Endothelial cell of umbilical vein (primary cell): ENCODE data around the gene KHDC1. TPM values are rescaled to one million over a fixed set of nuclear protein-coding genes. Genes with fewer than 3 reads are reported as not detected.
A peak's percentile ranks its signal among the peaks of the same experiment; 100 is the strongest.
"Not testable (repeated sequence)": the region's sequence is repeated elsewhere in the genome, so short reads cannot be mapped to it uniquely, and the experiment has no call there.

ENCODE experiments used
- BruUV-seq: library from RNA; stranded (reverse); fragments of 400-500 nt; replicated peaks from 2 replicates; lab custom pipeline; 2021; lab: Mats Ljungman, UMichigan
- CTCF ChIA-PET: fragments of 300-600, 350-600 bp; sonication (Branson Sonifier 250); formaldehyde crosslinking; loops from one replicate; lab custom pipeline; 2021; ENCODE audit warnings: antibody characterized with exemption, inconsistent platforms; lab: Charles Lee
- POLR2A ChIA-PET: fragments of 300-600, 350-600 bp; sonication (Branson Sonifier 250); formaldehyde crosslinking; loops from one replicate; lab custom pipeline; 2021; ENCODE audit warnings: antibody characterized with exemption, inconsistent platforms; lab: Charles Lee
- DNase-seq: peaks from one replicate; pipeline ENCODE4 v3.0.0-alpha.2; 2011; ENCODE audit warnings: low read depth, low spot score
- FAIRE-seq: peaks from 2 replicates; lab custom pipeline; 2011; peaks lifted over from hg19 to GRCh38; lab: Jason Lieb, UNC
- H2AFZ ChIP-seq: 2 replicates; pipeline ENCODE4 v1.6.0; 2012; ENCODE audit warnings: low read depth, low read length, control low read depth, inconsistent platforms
- H3K27ac ChIP-seq: 2 replicates; pipeline ENCODE4 v1.5.1; 2011; ENCODE audit warnings: low read depth, mild to moderate bottlenecking, control low read depth, low read length, moderate library complexity; ENCODE audit not compliant: insufficient read depth
- H3K27me3 ChIP-seq, 2 experiments: 2 replicates each; pipeline versions ENCODE4 v1.6.0 to v1.6.1; 2011; ENCODE audit warnings: low read length in 2 of 2, mixed read lengths in 1 of 2; ENCODE audit not compliant: control insufficient read depth in 2 of 2, insufficient read depth in 2 of 2
- H3K36me3 ChIP-seq, 2 experiments: 2 replicates in 1 of 2; 3 replicates in 1 of 2; pipeline ENCODE4 v1.5.1; 2011; ENCODE audit warnings: low read length in 2 of 2, mild to moderate bottlenecking in 1 of 2, moderate library complexity in 1 of 2; ENCODE audit not compliant: control insufficient read depth in 2 of 2, insufficient read depth in 2 of 2; ENCODE audit errors: extremely low read depth in 1 of 2
- H3K4me1 ChIP-seq: 3 replicates; pipeline ENCODE4 v1.5.1; 2011; ENCODE audit warnings: mild to moderate bottlenecking, low read length; ENCODE audit not compliant: control insufficient read depth, insufficient read depth; ENCODE audit errors: extremely low read depth
- H3K4me2 ChIP-seq: 2 replicates; pipeline ENCODE4 v1.6.1; 2011; ENCODE audit warnings: low read length, control low read depth, mixed read lengths; ENCODE audit not compliant: insufficient read depth
- H3K4me3 ChIP-seq, 3 experiments: fragments of 200-600 bp in 1 of 3; sonication (generic), shearing (Covaris generic) in 1 of 3; replicated peaks in 1 of 3; 2 replicates each; pipeline ENCODE4 v1.5.1; 2011 to 2016; ENCODE audit warnings: control low read depth in 3 of 3, low read length in 3 of 3, mild to moderate bottlenecking in 2 of 3, inconsistent platforms in 1 of 3, low read depth in 1 of 3, moderate library complexity in 1 of 3; ENCODE audit not compliant: insufficient read depth in 1 of 3
- H3K79me2 ChIP-seq: 2 replicates; pipeline ENCODE4 v1.6.0; 2012; ENCODE audit warnings: low read length, inconsistent platforms; ENCODE audit not compliant: control insufficient read depth, insufficient read depth
- H3K9ac ChIP-seq: replicated peaks from 2 replicates; pipeline ENCODE3; 2011; ENCODE audit warnings: low read length, control low read depth; ENCODE audit not compliant: insufficient read depth; ENCODE audit errors: extremely low read depth
- H3K9me1 ChIP-seq: replicated peaks from 3 replicates; pipeline ENCODE4 v1.6.0; 2011; ENCODE audit warnings: mild to moderate bottlenecking, low read length; ENCODE audit not compliant: control insufficient read depth, insufficient read depth; ENCODE audit errors: extremely low read depth
- H3K9me3 ChIP-seq: replicated peaks from 2 replicates; pipeline ENCODE4 v1.5.1; 2012; ENCODE audit warnings: low read length, inconsistent platforms; ENCODE audit not compliant: control insufficient read depth, insufficient read depth
- H4K20me1 ChIP-seq: replicated peaks from 2 replicates; pipeline ENCODE3; 2011; ENCODE audit warnings: mild to moderate bottlenecking, low read length; ENCODE audit not compliant: control insufficient read depth, insufficient read depth; ENCODE audit errors: extremely low read depth
- EZH2 ChIP-seq: IDR thresholded peaks from 2 replicates; pipeline ENCODE4 v1.6.1; 2012; ENCODE audit warnings: borderline replicate concordance, low read depth, mild to moderate bottlenecking, moderate library complexity, low read length, inconsistent platforms; ENCODE audit not compliant: severe bottlenecking
- FOS ChIP-seq: IDR thresholded peaks from 2 replicates; pipeline ENCODE4 v1.6.1; 2011; ENCODE audit warnings: mild to moderate bottlenecking, low read length, moderate library complexity, borderline replicate concordance; ENCODE audit not compliant: insufficient read depth
- GATA2 ChIP-seq: IDR thresholded peaks from 2 replicates; pipeline ENCODE4 v1.7.0; 2011; ENCODE audit warnings: low read depth, mild to moderate bottlenecking, moderate library complexity, mixed read lengths, low read length; ENCODE audit not compliant: insufficient read length, insufficient read depth
- JUN ChIP-seq: IDR thresholded peaks from 2 replicates; pipeline ENCODE4 v1.6.1; 2011; ENCODE audit warnings: borderline replicate concordance, low read depth; ENCODE audit not compliant: insufficient read length, insufficient read depth
- MYC ChIP-seq: IDR thresholded peaks from one replicate; pipeline ENCODE4 v1.6.1; 2011; ENCODE audit warnings: mild to moderate bottlenecking, low read depth, low read length
- POLR2A ChIP-seq: IDR thresholded peaks from 2 replicates; pipeline ENCODE4 v1.6.1; 2012; ENCODE audit warnings: low read depth, mild to moderate bottlenecking, control low read depth, low read length
- POLR2AphosphoS5 ChIP-seq: IDR thresholded peaks from 2 replicates; pipeline ENCODE4 v1.6.1; 2012; ENCODE audit warnings: low read depth, mild to moderate bottlenecking, control low read depth, low read length, moderate library complexity; ENCODE audit not compliant: insufficient read depth
- dilution Hi-C: fragments of 300-500 bp; cut with MboI; formaldehyde crosslinking; loops from one replicate; pipeline ENCODE4 v1.15.0; 2019; ENCODE audit warnings: low sequenced_read_pairs; ENCODE audit not compliant: extremely low pct_ligation_motif_present
- intact Hi-C: fragments of 100-400 bp; cut with micrococcal nuclease; formaldehyde crosslinking; loops from one replicate; pipeline ENCODE4 v1.10.0; 2022
- polyA plus RNA-seq, 4 experiments: library from polyadenylated mRNA; depleted of rRNA in 3 of 4; stranded (reverse) in 3 of 4; unstranded in 1 of 4; fragments of >200 nt; gene quantifications; 2 replicates each; pipeline versions ENCODE4 v1.2.1 to v1.2.3, GENCODE V29; 2011 to 2012; ENCODE audit warnings: missing spikeins in 1 of 4
- total RNA-seq: library from RNA; stranded (reverse); gene quantifications from 2 replicates; pipeline ENCODE4 v1.2.3, GENCODE V29; 2021
- TF ChIP-seq, protein P1 (sequence below), 2 donors: IDR thresholded peaks; 1 replicate in 1 of 2; 2 replicates in 1 of 2; pipeline ENCODE4 v1.5.1; 2011; ENCODE audit warnings: low read length in 2 of 2, mild to moderate bottlenecking in 2 of 2, moderate library complexity in 2 of 2, control low read depth in 1 of 2, inconsistent platforms in 1 of 2, low read depth in 1 of 2; ENCODE audit not compliant: insufficient read depth in 1 of 2; ENCODE audit errors: extremely low read depth in 1 of 2
- TF ChIP-seq, protein P2 (sequence below): IDR thresholded peaks from 2 replicates; pipeline ENCODE4 v1.6.1; 2011; ENCODE audit not compliant: insufficient read depth, insufficient read length

KHDC1 gene
- total and polyA plus RNA-seq, 2 donors (not counting 3 experiments of a cell fraction or from before 2014, with no cell fraction given), result 3.3 to 4.4 TPM

DNA sequence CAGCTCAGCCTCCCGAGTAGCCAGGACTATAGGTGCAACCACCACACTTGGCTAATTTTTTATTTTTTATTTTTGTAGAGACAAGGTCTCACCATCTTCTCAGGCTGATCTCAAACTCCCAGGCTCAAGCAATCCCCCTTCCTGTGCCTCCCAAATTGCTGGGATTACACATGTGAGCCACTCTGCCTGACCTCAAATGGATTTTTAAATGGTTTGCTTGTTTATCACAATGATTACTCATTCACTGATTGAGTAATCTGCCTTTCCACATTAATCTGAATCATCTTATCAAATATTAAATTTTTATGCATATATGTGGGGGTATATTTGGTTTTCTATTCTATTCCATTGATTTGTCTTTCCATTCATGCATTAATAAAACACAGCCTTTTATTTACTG, 28.3 kb downstream of the KHDC1 start:
- intact Hi-C loops, result no loop called here

DNA sequence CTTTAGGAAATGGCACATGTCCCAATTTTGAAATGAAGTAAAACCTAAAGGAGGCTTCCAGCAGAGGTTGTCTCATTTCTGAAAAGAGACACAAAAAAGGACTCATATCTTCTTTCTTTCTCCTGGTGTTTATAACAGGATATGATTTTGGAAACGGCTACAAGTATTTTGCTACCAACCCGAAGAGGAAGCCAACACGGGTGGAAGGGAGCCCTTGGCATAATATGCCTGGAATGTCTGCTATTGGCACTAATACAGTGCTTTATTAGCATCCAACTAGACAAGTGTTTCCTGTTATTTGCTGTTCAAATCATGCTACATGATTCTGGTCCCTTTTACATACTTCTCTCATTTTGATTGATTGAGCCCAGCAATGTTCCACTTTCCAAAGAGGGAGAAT, 29.0 kb downstream of the KHDC1 start:
- H3K4me1 ChIP-seq, BruUV-seq, H3K4me2 ChIP-seq, intact Hi-C loops, dilution Hi-C loops, H3K36me3 ChIP-seq, H3K9me3 ChIP-seq, H3K9me1 ChIP-seq, H3K79me2 ChIP-seq, H4K20me1 ChIP-seq, H3K9ac ChIP-seq, H3K27ac ChIP-seq, POLR2A ChIA-PET, H3K4me3 ChIP-seq, H3K27me3 ChIP-seq, H2AFZ ChIP-seq, CTCF ChIA-PET, FAIRE-seq: not testable (repeated sequence)
- peak; percentile 25 for DNase-seq

More for the DNA sequence above, 28.3 kb downstream of the KHDC1 start:
- Histone ChIP-seq H4K20me1 (no peaks in the 10 kb centered on the region), H3K79me2 (no peaks in the 10 kb centered on the region), H3K9ac (no peak overlapping the region), H3K4me1 (no peaks in the 10 kb centered on the region), H3K9me1 (no peaks in the 10 kb centered on the region), H3K36me3 (no peaks in the 10 kb centered on the region), H3K9me3 (no peaks in the 10 kb centered on the region), H2AFZ (no peak overlapping the region), H3K27me3 (no peaks in the 10 kb centered on the region), H3K4me3 (no peak overlapping the region), H3K27ac (no peak overlapping the region), H3K4me2 (no peak overlapping the region)
- no peak for FAIRE-seq
- BruUV-seq, result no TSS peak
- dilution Hi-C loops, result no loop called here
- POLR2A ChIA-PET, result no interaction called here
- DNase-seq, result no peak
- CTCF ChIA-PET, result no interaction called here
- TF ChIP-seq JUN (no peak), FOS (no peak), POLR2AphosphoS5 (no peak), POLR2A (no peak), EZH2 (no peak), GATA2 (no peak), MYC (no peak)
- TF ChIP-seq, protein P1, sequence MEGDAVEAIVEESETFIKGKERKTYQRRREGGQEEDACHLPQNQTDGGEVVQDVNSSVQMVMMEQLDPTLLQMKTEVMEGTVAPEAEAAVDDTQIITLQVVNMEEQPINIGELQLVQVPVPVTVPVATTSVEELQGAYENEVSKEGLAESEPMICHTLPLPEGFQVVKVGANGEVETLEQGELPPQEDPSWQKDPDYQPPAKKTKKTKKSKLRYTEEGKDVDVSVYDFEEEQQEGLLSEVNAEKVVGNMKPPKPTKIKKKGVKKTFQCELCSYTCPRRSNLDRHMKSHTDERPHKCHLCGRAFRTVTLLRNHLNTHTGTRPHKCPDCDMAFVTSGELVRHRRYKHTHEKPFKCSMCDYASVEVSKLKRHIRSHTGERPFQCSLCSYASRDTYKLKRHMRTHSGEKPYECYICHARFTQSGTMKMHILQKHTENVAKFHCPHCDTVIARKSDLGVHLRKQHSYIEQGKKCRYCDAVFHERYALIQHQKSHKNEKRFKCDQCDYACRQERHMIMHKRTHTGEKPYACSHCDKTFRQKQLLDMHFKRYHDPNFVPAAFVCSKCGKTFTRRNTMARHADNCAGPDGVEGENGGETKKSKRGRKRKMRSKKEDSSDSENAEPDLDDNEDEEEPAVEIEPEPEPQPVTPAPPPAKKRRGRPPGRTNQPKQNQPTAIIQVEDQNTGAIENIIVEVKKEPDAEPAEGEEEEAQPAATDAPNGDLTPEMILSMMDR (IDR thresholded peaks at IDR 0.05; ENCODE audit: extremely low read depth in 1 of 2, insufficient read depth in 1 of 2, low read depth in 1 of 2, low read length in 2 of 2), result no peak
- TF ChIP-seq, protein P2, sequence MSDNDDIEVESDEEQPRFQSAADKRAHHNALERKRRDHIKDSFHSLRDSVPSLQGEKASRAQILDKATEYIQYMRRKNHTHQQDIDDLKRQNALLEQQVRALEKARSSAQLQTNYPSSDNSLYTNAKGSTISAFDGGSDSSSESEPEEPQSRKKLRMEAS, result no peak
